ENCODE results near the gene MICAL3.

MICAL3 gene

DNA sequence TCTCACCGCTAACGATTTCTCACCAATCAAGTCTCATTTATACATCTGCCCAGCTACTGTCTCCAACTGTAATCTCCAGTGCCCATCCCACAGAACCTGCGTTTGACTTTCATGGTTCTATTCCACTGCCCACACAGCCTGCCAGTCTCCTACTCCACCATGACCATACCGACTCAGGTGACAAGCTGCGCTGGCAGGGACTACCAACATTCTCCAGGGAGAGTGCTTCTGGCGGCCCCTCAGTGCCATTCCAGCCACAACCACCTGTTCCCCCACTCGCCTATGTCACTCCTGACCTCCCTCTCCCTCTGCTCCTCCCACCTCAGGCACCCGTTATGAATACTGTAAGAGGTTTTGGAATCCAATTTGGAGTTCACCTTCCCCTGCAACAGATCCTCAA, 141.6 kb downstream of the MICAL3 start:
- peaks cover 10% of the 10 kb centered on the region; the same call in 1 of the 2 replicates for H3K79me2 ChIP-seq (ENCODE audit: low read length)
- peaks cover 5% of the 10 kb centered on the region; the same call in 1 of the 2 replicates for H4K20me1 ChIP-seq (ENCODE audit: insufficient read depth, low read length)
- no peaks in the 10 kb centered on the region for H3K4me1 ChIP-seq (ENCODE audit: low read length)
- TF ChIP-seq EZH2phosphoT487 (IDR thresholded peaks at IDR 0.05; ENCODE audit: low read depth): no peak
- TF ChIP-seq, protein P1, sequence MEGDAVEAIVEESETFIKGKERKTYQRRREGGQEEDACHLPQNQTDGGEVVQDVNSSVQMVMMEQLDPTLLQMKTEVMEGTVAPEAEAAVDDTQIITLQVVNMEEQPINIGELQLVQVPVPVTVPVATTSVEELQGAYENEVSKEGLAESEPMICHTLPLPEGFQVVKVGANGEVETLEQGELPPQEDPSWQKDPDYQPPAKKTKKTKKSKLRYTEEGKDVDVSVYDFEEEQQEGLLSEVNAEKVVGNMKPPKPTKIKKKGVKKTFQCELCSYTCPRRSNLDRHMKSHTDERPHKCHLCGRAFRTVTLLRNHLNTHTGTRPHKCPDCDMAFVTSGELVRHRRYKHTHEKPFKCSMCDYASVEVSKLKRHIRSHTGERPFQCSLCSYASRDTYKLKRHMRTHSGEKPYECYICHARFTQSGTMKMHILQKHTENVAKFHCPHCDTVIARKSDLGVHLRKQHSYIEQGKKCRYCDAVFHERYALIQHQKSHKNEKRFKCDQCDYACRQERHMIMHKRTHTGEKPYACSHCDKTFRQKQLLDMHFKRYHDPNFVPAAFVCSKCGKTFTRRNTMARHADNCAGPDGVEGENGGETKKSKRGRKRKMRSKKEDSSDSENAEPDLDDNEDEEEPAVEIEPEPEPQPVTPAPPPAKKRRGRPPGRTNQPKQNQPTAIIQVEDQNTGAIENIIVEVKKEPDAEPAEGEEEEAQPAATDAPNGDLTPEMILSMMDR (IDR thresholded peaks at IDR 0.05; ENCODE audit: low read depth, low read length): no peak
- H3K9me3 ChIP-seq (ENCODE audit: insufficient read depth, low read length): no peaks in the 10 kb centered on the region
- no peak overlapping the region for H2AFZ ChIP-seq (ENCODE audit: low read depth, low read length)
- H3K27me3 ChIP-seq (ENCODE audit: low read depth, low read length): no peaks in the 10 kb centered on the region
- H3K4me2 ChIP-seq (ENCODE audit: low read length): no peak overlapping the region
- no peak overlapping the region for H3K27ac ChIP-seq (ENCODE audit: low read length)
- H3K36me3 ChIP-seq (replicated peaks; ENCODE audit: low read depth, low read length): peaks cover 88% of the 10 kb centered on the region
- H3K9ac ChIP-seq (ENCODE audit: low read length): no peak overlapping the region
- H3K4me3 ChIP-seq (ENCODE audit: low read length): no peak overlapping the region

DNA sequence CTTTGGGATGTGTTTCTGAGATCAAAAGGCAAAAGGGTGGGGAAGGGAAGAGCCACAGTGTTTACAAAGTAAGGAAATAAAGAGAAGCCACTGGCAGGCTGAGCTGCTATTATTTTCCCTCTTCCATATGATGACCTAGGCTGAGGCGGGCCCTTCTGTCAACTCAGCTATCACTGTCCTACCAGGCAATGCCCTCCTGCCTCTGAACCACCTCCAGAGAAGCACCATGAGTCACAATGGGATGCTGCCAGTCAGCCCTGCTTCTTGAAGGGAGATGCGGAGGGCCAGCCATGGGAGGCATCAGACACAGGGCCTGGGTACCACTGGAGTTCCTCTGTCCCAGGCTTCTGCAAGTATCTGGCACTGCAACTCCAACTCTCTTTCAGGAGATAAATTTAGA, 142.2 kb downstream of the MICAL3 start:
- H4K20me1 ChIP-seq (ENCODE audit: insufficient read depth, low read length): peaks cover 6% of the 10 kb centered on the region; the same call in 1 of the 2 replicates
- H3K4me3 ChIP-seq (ENCODE audit: low read length): no peak overlapping the region
- H3K27ac ChIP-seq (ENCODE audit: low read length): no peak overlapping the region
- H3K4me2 ChIP-seq (ENCODE audit: low read length): no peak overlapping the region
- H3K79me2 ChIP-seq (ENCODE audit: low read length): peaks cover 10% of the 10 kb centered on the region; the same call in 1 of the 2 replicates
- H3K9me3 ChIP-seq (ENCODE audit: insufficient read depth, low read length): no peaks in the 10 kb centered on the region
- no peaks in the 10 kb centered on the region for H3K4me1 ChIP-seq (ENCODE audit: low read length)
- peaks cover 86% of the 10 kb centered on the region for H3K36me3 ChIP-seq (replicated peaks; ENCODE audit: low read depth, low read length)
- H3K9ac ChIP-seq (ENCODE audit: low read length): no peak overlapping the region
- H2AFZ ChIP-seq (ENCODE audit: low read depth, low read length): no peak overlapping the region
- no peaks in the 10 kb centered on the region for H3K27me3 ChIP-seq (ENCODE audit: low read depth, low read length)
- TF ChIP-seq EZH2phosphoT487 (IDR thresholded peaks at IDR 0.05; ENCODE audit: low read depth): no peak
- TF ChIP-seq, protein P1 (IDR thresholded peaks at IDR 0.05; ENCODE audit: low read depth, low read length): no peak

GRCh38 chr22:17881366-17881765, 143.0 kb downstream of the MICAL3 start:
- peaks cover 14% of the 10 kb centered on the region for H4K20me1 ChIP-seq (ENCODE audit: insufficient read depth, low read length)
- H3K4me2 ChIP-seq (ENCODE audit: low read length): no peak overlapping the region
- H2AFZ ChIP-seq (ENCODE audit: low read depth, low read length): no peak overlapping the region
- peaks cover 83% of the 10 kb centered on the region for H3K36me3 ChIP-seq (replicated peaks; ENCODE audit: low read depth, low read length)
- H3K9ac ChIP-seq (ENCODE audit: low read length): no peak overlapping the region
- H3K27me3 ChIP-seq (ENCODE audit: low read depth, low read length): no peaks in the 10 kb centered on the region
- H3K4me1 ChIP-seq (ENCODE audit: low read length): no peaks in the 10 kb centered on the region
- no peaks in the 10 kb centered on the region for H3K9me3 ChIP-seq (ENCODE audit: insufficient read depth, low read length)
- no peak overlapping the region for H3K27ac ChIP-seq (ENCODE audit: low read length)
- TF ChIP-seq, protein P1 (IDR thresholded peaks at IDR 0.05; ENCODE audit: low read depth, low read length): no peak
- TF ChIP-seq EZH2phosphoT487 (IDR thresholded peaks at IDR 0.05; ENCODE audit: low read depth): no peak
- peaks cover 10% of the 10 kb centered on the region; the same call in 1 of the 2 replicates for H3K79me2 ChIP-seq (ENCODE audit: low read length)
- H3K4me3 ChIP-seq (ENCODE audit: low read length): no peak overlapping the region

- H3K36me3 ChIP-seq (replicated peaks; ENCODE audit: low read depth, low read length): peaks cover 80% of the 10 kb centered on the region
- no peak overlapping the region for H3K9ac ChIP-seq (ENCODE audit: low read length)
- no peak overlapping the region for H3K27ac ChIP-seq (ENCODE audit: low read length)
- no peaks in the 10 kb centered on the region for H3K4me1 ChIP-seq (ENCODE audit: low read length)
- H3K79me2 ChIP-seq (ENCODE audit: low read length): peaks cover 10% of the 10 kb centered on the region; the same call in 1 of the 2 replicates
- no peaks in the 10 kb centered on the region for H3K27me3 ChIP-seq (ENCODE audit: low read depth, low read length)
- peaks cover 21% of the 10 kb centered on the region for H4K20me1 ChIP-seq (ENCODE audit: insufficient read depth, low read length)
- TF ChIP-seq, protein P1 (IDR thresholded peaks at IDR 0.05; ENCODE audit: low read depth, low read length): no peak
- no peak for TF ChIP-seq EZH2phosphoT487 (IDR thresholded peaks at IDR 0.05; ENCODE audit: low read depth)
- H3K4me2 ChIP-seq (ENCODE audit: low read length): no peak overlapping the region
- no peak overlapping the region for H3K4me3 ChIP-seq (ENCODE audit: low read length)
- H3K9me3 ChIP-seq (ENCODE audit: insufficient read depth, low read length): no peaks in the 10 kb centered on the region
- H2AFZ ChIP-seq (ENCODE audit: low read depth, low read length): no peak overlapping the region
These were observed 143.9 kb downstream of the MICAL3 start for GRCh38 chr22:17880468-17880867.

Measured in OCI-LY3 (cell line).